Measurements from ENCODE around the gene HNRNPH1. TPM values are rescaled to one million over a fixed set of nuclear protein-coding genes. Genes with fewer than 3 reads are reported as not detected.

HNRNPH1 gene
- total RNA-seq, 1 experiment from 2014 or later, result 587 TPM

DNA sequence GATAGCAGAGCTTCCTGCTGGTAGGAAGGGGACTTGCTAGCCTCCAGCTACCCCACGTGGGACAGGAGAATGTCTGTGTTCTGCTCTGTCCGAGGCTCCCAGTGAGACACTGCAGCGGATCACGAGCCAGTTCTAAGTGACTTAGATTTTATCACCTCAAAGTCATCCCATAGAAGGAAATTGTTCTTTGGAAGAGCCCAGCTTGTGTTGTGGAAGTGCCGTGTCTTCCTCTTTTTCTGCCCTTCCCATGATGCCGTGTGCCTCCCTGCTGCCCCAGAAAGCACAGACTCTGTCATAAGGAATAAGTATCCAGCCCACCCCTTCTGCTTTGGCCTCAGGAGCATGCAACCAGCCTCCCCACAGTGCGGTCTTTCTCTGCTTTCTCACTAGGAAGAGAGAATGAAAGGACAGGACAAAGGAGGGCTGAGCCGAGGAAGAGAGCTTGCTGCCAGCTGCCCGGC is 37.5 kb downstream of the HNRNPH1 start:
- DNase-seq (ENCODE audit: low read depth, low spot score), result no peak

DNA sequence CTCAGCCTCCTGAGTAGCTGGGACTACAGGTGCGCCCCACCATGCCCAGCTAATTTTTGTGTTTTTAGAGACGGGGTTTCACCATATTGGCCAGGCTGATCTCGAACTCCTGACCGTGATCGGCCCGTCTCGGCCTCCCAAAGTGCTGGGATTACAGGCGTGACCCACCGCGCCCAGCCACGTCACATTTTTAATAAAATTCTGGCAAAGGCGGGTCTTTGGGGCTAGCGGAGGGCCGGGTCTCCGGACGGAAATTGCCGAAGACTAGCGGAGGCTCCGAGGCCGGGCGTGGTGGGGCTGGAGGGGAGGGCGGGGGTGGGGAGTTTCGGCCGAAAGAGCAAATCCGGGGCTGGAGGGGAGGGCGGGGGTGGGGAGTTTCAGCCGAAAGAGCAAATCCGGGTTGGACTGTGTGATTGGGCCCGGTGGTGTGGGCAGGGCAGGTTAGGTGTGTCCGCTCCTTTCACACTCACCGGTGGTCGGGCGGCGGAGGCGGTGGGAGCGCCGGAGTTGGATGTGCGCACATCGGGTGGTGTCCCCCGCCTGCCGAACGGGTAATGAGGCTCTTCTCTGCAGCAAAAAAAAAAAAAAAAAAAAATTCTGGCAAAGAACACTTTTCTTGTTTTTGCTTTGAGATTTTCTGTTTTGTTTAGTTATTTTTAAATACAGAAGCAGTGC is 46.0 kb downstream of the HNRNPH1 start:
- in situ Hi-C loops (cut with HindIII; ENCODE audit: low pct_unique_long_range_greater_than_20kb, low sequenced_read_pairs), result no loop called here
- ChIA-PET POLR2A (no interaction called here), CTCF (no interaction called here)
- no peaks in the 10 kb centered on the region for H3K9me3 ChIP-seq (ENCODE audit: control insufficient read depth, insufficient read depth, low read depth, low read length)
- TF ChIP-seq TCF7L2 (IDR thresholded peaks at IDR 0.05; ENCODE audit: low read depth, low read length) (no peak), POLR2AphosphoS5 (IDR thresholded peaks at IDR 0.05; ENCODE audit: low read depth, low read length) (no peak), SIN3A (IDR thresholded peaks at IDR 0.05; ENCODE audit: borderline replicate concordance, insufficient read depth, low read depth, low read length) (no peak)
- TF ChIP-seq, protein P1, sequence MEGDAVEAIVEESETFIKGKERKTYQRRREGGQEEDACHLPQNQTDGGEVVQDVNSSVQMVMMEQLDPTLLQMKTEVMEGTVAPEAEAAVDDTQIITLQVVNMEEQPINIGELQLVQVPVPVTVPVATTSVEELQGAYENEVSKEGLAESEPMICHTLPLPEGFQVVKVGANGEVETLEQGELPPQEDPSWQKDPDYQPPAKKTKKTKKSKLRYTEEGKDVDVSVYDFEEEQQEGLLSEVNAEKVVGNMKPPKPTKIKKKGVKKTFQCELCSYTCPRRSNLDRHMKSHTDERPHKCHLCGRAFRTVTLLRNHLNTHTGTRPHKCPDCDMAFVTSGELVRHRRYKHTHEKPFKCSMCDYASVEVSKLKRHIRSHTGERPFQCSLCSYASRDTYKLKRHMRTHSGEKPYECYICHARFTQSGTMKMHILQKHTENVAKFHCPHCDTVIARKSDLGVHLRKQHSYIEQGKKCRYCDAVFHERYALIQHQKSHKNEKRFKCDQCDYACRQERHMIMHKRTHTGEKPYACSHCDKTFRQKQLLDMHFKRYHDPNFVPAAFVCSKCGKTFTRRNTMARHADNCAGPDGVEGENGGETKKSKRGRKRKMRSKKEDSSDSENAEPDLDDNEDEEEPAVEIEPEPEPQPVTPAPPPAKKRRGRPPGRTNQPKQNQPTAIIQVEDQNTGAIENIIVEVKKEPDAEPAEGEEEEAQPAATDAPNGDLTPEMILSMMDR (IDR thresholded peaks at IDR 0.05), result no peak
- TF ChIP-seq, protein P2, sequence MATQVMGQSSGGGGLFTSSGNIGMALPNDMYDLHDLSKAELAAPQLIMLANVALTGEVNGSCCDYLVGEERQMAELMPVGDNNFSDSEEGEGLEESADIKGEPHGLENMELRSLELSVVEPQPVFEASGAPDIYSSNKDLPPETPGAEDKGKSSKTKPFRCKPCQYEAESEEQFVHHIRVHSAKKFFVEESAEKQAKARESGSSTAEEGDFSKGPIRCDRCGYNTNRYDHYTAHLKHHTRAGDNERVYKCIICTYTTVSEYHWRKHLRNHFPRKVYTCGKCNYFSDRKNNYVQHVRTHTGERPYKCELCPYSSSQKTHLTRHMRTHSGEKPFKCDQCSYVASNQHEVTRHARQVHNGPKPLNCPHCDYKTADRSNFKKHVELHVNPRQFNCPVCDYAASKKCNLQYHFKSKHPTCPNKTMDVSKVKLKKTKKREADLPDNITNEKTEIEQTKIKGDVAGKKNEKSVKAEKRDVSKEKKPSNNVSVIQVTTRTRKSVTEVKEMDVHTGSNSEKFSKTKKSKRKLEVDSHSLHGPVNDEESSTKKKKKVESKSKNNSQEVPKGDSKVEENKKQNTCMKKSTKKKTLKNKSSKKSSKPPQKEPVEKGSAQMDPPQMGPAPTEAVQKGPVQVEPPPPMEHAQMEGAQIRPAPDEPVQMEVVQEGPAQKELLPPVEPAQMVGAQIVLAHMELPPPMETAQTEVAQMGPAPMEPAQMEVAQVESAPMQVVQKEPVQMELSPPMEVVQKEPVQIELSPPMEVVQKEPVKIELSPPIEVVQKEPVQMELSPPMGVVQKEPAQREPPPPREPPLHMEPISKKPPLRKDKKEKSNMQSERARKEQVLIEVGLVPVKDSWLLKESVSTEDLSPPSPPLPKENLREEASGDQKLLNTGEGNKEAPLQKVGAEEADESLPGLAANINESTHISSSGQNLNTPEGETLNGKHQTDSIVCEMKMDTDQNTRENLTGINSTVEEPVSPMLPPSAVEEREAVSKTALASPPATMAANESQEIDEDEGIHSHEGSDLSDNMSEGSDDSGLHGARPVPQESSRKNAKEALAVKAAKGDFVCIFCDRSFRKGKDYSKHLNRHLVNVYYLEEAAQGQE (IDR thresholded peaks at IDR 0.05; ENCODE audit: insufficient read depth in 1 of 2, low read depth in 2 of 2, low read length in 1 of 2), result no peak
- no peaks in the 10 kb centered on the region for H3K27me3 ChIP-seq (ENCODE audit: control insufficient read depth, insufficient read depth, low read length)
- no peaks in the 10 kb centered on the region for H3K4me1 ChIP-seq (ENCODE audit: control insufficient read depth, insufficient read depth, low read length)
- DNase-seq (ENCODE audit: low read depth, low spot score) (no peak), ATAC-seq (no peak)
- no peak overlapping the region for H3K27ac ChIP-seq (ENCODE audit: low read length)
- peaks cover 7% of the 10 kb centered on the region for H3K36me3 ChIP-seq (ENCODE audit: control insufficient read depth, insufficient read depth, low read length)
- no peak overlapping the region for H3K4me3 ChIP-seq (ENCODE audit: low read depth in 2 of 2, low read length in 2 of 2)
- BruUV-seq (replicated peaks), result no TSS peak
- intact Hi-C loops (cut with micrococcal nuclease; ENCODE audit: unreplicated experiment), result no loop called here

More for the DNA sequence above, 37.5 kb downstream of the HNRNPH1 start:
- ATAC-seq, result no peak; the same call in 1 of the 2 replicates
- H3K4me3 ChIP-seq (ENCODE audit: low read depth in 2 of 2, low read length in 2 of 2), result no peak overlapping the region
- peaks cover 7% of the 10 kb centered on the region; the same call in 1 of the 2 replicates for H3K36me3 ChIP-seq (ENCODE audit: control insufficient read depth, insufficient read depth, low read length)
- ChIA-PET CTCF (no interaction called here), POLR2A (interaction anchor here (1.1 kb wide), 1 partner anchor 27 kb away, joined by 3 read pairs; no protein-coding TSS in a partner anchor)
- in situ Hi-C loops (cut with HindIII; ENCODE audit: low pct_unique_long_range_greater_than_20kb, low sequenced_read_pairs) (no loop called here), intact Hi-C loops (cut with micrococcal nuclease; ENCODE audit: unreplicated experiment) (no loop called here)
- BruUV-seq (replicated peaks), result no TSS peak
- TF ChIP-seq POLR2AphosphoS5 (IDR thresholded peaks at IDR 0.05; ENCODE audit: low read depth, low read length) (no peak), SIN3A (IDR thresholded peaks at IDR 0.05; ENCODE audit: borderline replicate concordance, insufficient read depth, low read depth, low read length) (no peak), TCF7L2 (IDR thresholded peaks at IDR 0.05; ENCODE audit: low read depth, low read length) (no peak)
- TF ChIP-seq, protein P1 (IDR thresholded peaks at IDR 0.05), result no peak
- TF ChIP-seq, protein P2 (IDR thresholded peaks at IDR 0.05; ENCODE audit: insufficient read depth in 1 of 2, low read depth in 2 of 2, low read length in 1 of 2), result no peak
- H3K4me1 ChIP-seq (ENCODE audit: control insufficient read depth, insufficient read depth, low read length), result no peaks in the 10 kb centered on the region
- no peak overlapping the region for H3K27ac ChIP-seq (ENCODE audit: low read length)
- no peaks in the 10 kb centered on the region for H3K9me3 ChIP-seq (ENCODE audit: control insufficient read depth, insufficient read depth, low read depth, low read length)
- no peaks in the 10 kb centered on the region for H3K27me3 ChIP-seq (ENCODE audit: control insufficient read depth, insufficient read depth, low read length)
